Globus pallidus (tissue), 1 donor: ENCODE data around the gene HIF3A.
"Not testable (repeated sequence)": the region's sequence is repeated elsewhere in the genome, so short reads cannot be mapped to it uniquely, and the experiment has no call there.

Experiments used
- DNase-seq: peaks from one replicate; pipeline ENCODE4 v3.0.0-alpha.2; 2015; ENCODE audit warnings: low spot score

HIF3A gene

GRCh38 chr19:46357846-46358583 lies 61.2 kb downstream of the HIF3A start:
- DNase-seq = no peak

- no peak for DNase-seq
These were observed 65.1 kb downstream of the HIF3A start for GRCh38 chr19:46361915-46362314.

- DNase-seq = no peak
These were observed 67.5 kb downstream of the HIF3A start for GRCh38 chr19:46364359-46364758.

GRCh38 chr19:46365561-46365960 lies 68.7 kb downstream of the HIF3A start:
- DNase-seq = no peak

- DNase-seq = no peak
These were observed 69.9 kb downstream of the HIF3A start for GRCh38 chr19:46366620-46367292.

GRCh38 chr19:46367426-46367825 lies 70.6 kb downstream of the HIF3A start:
- DNase-seq = no peak

GRCh38 chr19:46368116-46368515 lies 71.3 kb downstream of the HIF3A start:
- DNase-seq = no peak

- no peak for DNase-seq
These were observed 73.0 kb downstream of the HIF3A start for GRCh38 chr19:46369817-46370216.

GRCh38 chr19:46371371-46371901 lies 74.6 kb downstream of the HIF3A start:
- no peak for DNase-seq

- DNase-seq = no peak
These were observed 76.2 kb downstream of the HIF3A start for GRCh38 chr19:46372901-46373490.

GRCh38 chr19:46373491-46374359 lies 76.9 kb downstream of the HIF3A start:
- no peak for DNase-seq

- DNase-seq = no peak
These were observed 78.0 kb downstream of the HIF3A start for GRCh38 chr19:46374536-46375475.

- DNase-seq = not testable (repeated sequence)
These were observed 78.7 kb downstream of the HIF3A start for GRCh38 chr19:46375476-46376067.

- no peak for DNase-seq
These were observed 79.7 kb downstream of the HIF3A start for GRCh38 chr19:46376241-46377153.

- peak; percentile 26 for DNase-seq
These were observed 81.4 kb downstream of the HIF3A start for GRCh38 chr19:46378268-46378667.

GRCh38 chr19:46380690-46381089 lies 83.8 kb downstream of the HIF3A start:
- DNase-seq = no peak

GRCh38 chr19:46381346-46381745 lies 84.5 kb downstream of the HIF3A start:
- no peak for DNase-seq

- DNase-seq = no peak
These were observed 85.0 kb downstream of the HIF3A start for GRCh38 chr19:46381756-46382345.
